HG03439 (cell line): ENCODE data around the gene BRAT1.
"Not testable (repeated sequence)": the region's sequence is repeated elsewhere in the genome, so short reads cannot be mapped to it uniquely, and the experiment has no call there.

Source experiments
- ATAC-seq: cut with Tn5 transposase; IDR thresholded peaks from one replicate; pipeline ENCODE4 v1.9.1; 2021; ENCODE audit warnings: mild to moderate bottlenecking, moderate library complexity; ENCODE audit not compliant: unreplicated experiment

The BRAT1 gene

DNA sequence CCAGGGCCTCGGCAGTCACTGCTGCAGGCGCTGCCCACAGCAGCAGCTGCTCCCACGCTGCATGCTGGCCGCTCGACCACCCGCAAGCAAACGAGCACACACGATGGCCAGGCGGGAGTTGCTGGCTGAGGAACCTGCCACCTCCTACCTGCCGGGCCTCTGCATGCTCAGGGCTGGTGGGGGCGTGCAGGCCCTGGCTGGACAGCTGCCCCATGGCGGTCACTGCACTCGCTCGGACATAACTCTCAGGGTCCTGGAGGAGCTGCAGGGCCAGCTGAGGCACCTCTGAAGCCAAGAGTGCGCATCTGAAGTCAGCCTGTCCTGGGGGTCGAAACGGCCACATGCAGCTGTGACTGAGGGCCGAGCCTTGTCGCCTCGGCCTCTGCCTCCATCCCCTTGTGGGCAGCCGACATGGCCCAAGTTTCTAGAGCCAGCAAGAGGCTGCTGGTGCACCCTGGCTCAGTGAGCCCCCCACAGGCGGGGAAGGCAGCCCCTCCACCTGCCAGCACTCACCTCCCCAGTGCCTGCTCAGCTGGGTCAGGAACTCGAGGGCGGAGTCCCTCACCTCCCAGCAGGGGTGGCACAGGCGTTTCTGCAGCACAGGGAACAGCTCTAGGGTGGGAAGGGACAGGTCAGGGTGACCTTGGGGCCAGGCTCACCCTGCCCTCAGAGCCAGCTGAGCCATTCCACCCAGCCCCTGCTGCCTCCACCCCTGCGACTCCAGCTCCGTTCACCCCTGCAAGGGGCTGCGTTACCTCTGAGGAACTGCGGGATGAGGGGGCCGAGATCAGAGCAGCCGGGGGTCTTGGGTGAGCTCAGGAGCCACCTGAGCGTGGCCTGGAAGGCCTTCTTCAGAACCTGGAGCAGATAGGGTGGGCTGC lies 16.1 kb downstream of the BRAT1 start:
- no peak for ATAC-seq

DNA sequence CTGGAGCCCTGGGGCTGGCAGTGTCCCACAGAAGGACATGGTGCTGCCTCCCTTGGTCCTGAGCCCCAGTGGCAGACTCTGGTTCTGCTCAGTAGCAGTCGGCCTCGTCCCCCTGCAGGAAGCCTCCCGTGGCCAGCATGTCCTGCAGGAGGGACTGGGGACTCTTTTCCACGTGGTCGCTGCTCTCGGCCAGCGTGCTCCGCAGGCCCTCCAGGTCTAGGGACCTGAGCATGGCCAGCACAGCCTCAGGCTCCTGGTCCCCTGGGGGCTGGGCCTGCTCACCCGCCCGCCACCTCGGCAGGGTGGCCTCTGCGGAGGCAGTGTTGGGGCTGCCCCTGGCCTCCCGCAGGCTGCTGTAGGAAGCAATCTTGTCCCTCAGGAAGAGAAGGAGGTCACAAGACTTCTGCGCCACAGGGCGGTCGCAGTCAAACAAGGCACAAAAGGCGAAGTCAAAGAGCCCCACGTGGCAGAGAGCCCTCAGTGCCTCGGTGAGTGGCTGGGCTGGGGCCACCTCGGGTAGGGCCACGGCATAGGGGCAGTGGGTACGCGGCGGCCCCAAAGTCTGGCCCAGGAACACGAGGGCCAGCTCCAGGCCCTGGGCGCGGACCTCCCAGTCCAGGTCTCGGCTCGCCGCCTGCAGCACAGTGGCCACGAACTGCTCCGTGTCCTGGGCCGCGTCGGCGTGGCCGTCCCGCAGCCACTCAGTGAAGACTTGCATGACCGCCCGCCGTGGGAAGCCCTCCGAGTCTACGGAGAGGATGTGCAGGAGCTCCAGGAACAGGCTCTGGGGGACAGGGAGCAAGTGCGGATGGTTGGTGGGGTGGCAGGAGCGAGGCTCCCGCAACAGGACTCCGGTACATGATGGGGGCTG lies 17.1 kb downstream of the BRAT1 start:
- no peak for ATAC-seq

DNA sequence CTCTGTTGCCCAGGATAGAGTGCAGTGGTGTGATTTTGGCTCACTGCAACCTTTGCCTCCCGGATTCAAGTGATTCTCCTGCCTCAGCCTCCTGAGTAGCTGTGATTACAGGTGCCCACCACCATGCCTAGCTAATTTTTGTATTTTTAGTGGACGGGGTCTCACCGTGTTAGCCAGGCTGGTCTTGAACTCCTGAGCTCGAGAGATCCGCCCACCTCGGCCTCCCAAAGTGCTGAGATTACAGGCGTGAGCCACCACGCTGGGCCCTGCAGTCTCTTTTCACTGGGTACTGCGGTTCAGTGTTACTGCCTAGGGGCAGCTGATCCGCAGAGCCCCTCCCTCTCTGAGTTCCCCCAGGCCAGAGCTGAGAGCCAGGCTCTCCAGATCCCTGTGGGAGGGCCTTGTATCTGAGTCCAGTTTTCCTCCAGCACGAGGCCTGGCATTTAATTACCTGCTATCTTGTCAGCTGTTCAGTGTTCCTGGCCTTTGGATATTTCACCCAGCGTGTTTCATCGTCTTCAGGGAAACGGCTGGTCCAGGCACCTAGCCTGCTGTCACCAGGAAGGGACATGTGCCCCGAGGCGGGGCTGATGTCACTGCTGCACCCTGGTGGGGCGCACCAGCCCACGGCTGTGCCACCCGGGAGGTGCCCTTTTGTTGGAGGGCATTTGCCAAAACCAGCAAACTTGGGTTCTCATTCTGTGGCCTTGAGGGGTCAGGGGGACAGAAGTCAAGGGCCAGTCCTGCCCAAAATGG lies 19.3 kb downstream of the BRAT1 start:
- not testable (repeated sequence) for ATAC-seq

DNA sequence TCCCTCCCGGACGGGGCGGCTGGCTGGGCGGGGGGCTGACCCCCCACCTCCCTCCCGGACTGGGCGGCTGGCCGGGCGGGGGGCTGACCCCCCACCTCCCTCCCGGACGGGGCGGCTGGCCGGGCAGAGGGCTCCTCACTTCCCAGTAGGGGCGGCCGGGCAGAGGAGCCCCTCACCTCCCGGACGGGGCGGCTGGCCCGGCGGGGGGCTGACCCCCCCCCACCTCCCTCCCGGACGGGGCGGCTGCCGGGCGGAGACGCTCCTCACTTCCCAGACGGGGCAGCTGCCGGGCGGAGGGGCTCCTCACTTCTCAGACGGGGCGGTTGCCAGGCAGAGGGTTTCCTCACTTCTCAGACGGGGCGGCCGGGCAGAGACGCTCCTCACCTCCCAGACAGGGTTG lies 21.1 kb downstream of the BRAT1 start:
- ATAC-seq, result not testable (repeated sequence)

DNA sequence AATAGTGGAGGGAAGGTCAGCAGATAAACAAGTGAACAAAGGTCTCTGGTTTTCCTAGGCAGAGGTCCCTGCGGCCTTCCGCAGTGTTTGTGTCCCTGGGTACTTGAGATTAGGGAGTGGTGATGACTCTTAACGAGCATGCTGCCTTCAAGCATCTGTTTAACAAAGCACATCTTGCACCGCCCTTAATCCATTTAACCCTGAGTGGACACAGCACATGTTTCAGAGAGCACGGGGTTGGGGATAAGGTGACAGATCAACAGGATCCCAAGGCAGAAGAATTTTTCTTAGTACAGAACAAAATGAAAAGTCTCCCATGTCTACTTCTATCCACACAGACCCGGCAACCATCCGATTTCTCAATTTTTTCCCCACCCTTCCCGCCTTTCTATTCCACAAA lies 21.8 kb downstream of the BRAT1 start:
- not testable (repeated sequence) for ATAC-seq

DNA sequence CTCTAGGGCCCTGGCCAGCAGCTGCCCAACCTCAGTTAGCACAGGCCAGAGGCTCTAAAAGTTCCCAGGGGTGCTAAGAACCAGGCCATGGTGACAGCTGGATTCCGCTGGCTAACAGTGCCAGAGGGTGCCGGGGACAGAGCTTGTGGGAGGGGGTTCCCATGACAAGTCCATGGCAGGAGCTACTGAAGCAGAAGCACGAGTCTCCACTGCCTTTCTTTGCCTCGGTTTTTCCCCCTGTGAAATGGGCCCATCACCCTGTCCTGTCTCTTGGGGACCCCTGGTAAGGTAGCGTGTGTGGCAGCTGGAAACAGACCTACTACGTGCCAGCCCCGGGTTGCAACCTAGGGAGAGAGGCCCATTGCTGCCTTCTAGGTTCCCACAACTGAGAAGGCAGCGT lies 22.5 kb downstream of the BRAT1 start:
- not testable (repeated sequence) for ATAC-seq

DNA sequence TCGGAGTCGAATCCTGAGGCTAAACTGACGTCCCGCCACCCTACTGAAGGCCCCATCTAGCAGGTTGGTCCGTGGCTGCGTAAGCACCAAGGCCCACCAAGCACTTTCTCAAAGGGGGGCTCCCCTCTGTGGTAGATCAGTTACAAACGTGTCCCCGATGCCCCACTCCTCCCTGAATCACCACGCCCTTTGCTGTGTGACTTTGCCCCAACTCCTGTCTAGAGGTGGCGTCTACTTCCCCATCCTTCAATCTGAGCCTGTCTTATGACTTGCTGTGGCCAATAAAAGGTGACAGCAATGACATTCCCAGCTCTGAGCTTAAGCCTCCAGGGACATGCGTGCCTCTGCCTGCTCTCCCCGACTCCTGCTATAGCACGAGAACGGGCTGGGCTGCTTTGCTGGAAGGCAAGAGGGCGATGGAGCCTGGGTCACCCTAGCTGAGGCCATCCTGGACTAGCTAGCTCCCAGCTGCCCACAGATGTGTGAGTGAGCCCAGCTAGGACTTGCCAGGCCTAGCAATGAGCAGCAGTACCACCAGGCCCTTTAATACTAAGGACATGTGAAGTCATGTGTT lies 23.0 kb downstream of the BRAT1 start:
- not testable (repeated sequence) for ATAC-seq

DNA sequence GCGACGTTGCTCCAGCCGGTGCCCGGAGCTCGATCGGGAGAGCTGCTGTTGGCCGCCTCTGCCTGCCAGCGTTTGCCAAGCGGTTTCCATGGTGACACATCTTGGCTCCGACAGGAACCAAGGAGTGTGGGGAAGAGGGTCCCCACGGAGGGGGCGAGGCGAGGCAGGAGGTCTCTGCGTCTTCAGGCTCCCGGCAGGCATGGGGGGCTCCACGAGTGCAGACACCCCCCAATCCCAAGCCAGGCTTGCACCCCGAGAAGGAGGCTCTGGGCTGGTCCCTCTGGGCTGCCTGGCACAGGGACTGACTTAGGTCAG lies 23.6 kb downstream of the BRAT1 start:
- not testable (repeated sequence) for ATAC-seq

DNA sequence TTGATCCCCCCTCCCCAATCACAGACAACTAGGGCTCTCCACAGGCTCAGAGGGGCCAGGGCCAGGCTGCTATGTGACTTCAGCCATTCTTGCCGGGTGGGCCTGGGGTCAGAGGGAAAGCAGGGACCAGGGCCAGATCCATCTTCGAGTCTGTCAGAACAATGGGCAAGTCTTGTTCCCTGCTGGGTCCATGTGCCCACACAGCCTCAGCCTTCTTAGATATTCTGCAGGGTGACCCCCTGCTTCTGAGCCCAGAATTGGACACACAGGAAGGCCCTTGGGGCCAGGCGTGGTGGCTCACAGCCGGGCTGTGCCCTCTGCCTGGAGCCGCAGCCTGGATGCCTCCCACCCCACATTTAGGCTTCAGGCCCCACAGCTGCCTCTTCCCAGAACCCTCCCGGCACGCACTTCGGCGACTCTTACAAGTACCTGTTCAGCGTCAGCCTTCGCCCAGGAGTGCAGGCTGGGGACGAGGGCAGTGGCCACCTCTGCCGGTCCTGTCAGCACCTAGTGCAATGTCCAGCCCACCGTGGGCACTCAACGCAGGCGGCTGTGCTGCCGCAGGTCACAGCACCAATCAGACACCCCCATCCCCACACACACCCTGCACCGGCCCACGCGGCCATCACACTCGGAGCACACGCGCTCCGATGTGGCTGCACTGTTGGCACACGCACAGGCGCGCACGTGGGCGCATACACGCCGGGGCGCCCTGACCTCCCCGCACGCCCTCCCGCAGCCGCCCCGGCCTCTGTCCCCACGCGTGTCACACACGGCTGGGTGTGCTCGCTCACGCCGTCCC lies 24.1 kb downstream of the BRAT1 start:
- ATAC-seq, result not testable (repeated sequence)

DNA sequence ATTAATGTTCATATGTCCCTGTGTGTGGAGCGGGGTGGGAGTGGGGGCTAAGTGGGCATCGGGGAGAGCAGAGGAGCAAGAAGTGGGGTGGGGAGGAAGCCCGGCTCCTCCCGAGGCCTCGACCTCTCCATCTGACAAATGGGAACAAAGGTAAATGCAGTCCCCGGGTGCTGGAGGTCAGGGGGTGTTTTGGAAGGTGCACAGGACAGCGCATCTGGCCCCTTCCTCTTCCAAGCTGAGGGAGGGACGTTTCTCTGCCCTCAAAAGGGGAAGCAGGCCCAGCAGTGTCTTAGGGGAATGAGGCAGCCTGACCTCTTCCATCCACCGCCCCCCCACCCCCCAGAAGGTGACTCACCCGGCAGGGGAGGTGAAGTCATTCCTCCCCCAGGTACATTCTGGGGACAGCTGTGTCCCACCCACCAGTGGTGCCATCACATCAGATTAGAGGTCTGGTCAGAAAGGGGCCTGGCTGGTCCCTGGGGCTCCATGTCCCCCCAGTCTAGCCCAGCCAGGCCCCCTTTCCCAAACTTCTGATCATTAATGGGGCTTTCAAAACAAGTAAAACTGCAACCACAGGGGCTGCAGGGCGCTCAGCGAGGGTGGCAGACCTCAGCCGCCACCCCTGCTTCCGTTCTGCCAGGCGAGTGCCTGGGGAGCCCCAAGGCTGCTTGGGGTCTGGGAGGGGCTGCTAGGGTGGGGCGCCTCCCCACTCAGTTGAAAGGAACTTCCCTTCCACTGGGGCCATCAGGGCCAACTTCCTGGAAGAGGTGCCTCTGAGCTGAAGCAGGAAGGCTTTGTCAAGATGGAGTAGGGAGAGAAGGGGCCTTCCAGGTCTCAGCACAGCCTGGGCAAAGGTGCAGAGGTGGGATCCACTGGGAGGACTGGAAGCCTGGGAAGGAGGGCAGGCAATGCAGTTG lies 25.0 kb downstream of the BRAT1 start:
- ATAC-seq, result no peak

DNA sequence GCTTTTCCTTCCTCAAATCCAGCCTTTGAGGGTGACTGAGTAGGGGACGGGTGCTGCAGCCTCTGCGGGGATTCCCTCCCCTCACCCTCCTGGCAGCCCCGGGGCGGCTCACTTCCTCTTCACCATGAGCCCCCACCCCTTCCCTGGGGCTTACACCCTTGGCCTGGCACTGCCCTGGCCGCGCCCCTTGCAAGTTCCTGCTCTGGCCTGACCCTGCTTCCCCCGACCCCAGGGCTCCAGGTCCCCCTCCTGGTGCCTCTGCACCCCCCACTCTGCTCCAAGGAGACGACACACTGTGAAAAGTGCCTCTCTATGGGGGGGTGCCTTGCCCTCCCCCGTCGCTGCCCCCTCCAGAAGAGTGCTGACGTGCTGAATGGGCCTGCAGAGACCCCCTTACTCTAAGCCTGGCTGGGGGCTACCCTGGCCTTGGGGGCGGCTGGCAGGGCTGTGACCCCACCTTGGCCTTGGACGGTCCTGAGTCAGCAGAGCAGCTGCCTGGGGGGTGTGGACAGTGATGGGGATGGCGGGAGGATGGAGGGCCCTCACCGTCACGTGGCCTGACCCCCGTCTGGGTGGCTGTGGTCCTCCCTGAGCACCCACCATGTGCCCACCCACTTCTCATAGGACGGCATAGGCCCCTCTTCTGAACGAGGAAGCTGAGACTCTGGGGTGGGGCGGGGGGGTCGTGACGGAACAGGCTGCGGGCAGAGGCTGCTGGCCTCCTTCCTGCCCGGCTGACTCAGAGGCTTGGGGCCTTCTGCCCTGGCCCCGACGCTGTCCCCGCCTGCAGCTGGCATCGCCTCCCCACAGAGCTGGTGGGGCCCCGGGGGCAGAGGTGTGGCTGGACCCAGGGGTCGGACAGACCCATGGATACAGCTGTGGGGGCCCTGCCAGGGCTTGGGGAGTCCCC lies 25.9 kb downstream of the BRAT1 start:
- ATAC-seq, result no peak

GRCh38 chr7:2528481-2529095 lies 26.7 kb downstream of the BRAT1 start:
- ATAC-seq, result no peak

DNA sequence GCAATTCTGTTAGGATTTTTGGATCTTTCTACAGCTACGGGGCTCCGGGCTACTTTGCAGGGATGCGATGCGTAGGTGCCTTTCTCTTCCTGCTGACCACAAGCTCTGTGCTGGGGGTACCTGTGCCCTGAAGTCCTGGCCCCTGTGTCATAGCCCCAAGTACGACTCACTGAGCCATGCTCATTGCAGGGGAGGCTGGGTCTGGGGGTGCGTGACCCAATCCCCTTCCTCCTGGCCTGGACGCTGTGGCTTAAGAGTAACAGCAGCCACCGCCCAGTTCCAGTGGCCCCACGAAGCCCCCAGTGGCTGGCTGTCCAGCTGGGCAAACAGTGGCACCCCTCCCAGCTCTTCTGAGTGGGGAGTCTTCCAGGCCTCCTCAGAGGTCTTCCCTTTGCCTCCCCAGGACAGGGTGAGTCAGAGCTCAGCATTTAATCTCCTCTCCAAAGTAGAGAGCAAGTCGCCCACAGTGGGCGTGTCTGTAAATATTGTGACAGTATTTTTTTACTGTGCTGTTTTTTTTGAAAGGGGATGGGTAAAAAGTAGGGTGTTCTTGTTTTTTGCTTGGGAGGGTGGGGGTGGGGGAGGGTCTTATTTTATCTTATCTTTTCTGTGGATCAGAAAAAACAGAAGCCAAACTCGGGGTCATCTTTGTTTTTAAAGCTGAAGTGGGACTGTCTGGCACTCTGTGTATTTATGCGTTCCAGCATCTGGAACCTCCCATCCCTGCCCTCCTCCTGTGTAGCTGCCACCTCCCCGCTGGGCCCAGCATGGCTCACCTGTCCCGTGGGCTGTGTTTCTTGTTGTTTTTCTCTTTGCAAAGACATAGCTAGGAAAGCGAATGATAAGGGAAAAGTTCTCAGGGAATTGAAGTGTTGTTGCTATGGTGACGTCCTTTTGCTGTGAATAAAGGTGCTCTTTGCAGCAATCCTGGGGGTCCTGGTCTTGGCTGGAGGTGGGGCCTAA lies 27.5 kb downstream of the BRAT1 start:
- no peak for ATAC-seq

- no peak for ATAC-seq
Measured at GRCh38 chr7:2526659-2527504, 28.4 kb downstream of the BRAT1 start.
